NCI-H2107 treated with DMSO at 0.1 percent for 48 hours (cell line): Measurements from ENCODE around the gene HIP1.
"Not testable (repeated sequence)": the region's sequence is repeated elsewhere in the genome, so short reads cannot be mapped to it uniquely, and the experiment has no call there.

Experiments used
- DNase-seq: peaks from one replicate; lab custom pipeline; 2025; ENCODE audit not compliant: unreplicated experiment; lab: John Stamatoyannopoulos, UW

The HIP1 gene

DNA sequence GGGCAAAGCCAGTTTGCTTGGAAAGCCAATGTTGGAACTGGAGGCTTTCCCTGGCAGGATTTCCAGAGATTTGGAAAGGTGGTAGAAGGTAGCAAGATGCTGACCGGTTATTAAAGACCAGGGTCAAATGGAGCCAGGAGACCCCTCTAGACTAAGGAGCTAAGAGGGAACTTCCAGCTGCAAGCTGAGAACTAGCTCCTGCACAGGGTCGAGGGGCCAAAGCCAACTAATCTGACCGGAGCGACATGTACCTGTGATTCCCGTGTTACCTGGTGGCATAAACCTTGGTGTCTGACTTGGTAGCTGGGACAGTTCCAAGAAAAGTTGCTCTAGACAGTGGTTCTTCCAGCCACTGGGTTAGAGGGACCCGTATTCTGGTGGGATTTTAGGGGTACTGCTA is 204.8 kb downstream of the HIP1 start:
- no peak for DNase-seq

GRCh38 chr7:75532639-75533038 is 206.1 kb downstream of the HIP1 start:
- no peak for DNase-seq

GRCh38 chr7:75531359-75531821 is 207.4 kb downstream of the HIP1 start:
- no peak for DNase-seq

- DNase-seq = not testable (repeated sequence)
Observed at GRCh38 chr7:75527224-75527722, 211.5 kb downstream of the HIP1 start.

GRCh38 chr7:75521727-75522126 is 217.0 kb downstream of the HIP1 start:
- DNase-seq = not testable (repeated sequence)

GRCh38 chr7:75518842-75519241 is 219.9 kb downstream of the HIP1 start:
- DNase-seq = not testable (repeated sequence)

- DNase-seq = not testable (repeated sequence)
Observed at GRCh38 chr7:75509033-75509432, 229.7 kb downstream of the HIP1 start.

GRCh38 chr7:75492020-75492419 is 246.7 kb downstream of the HIP1 start, which contains the start of gene SPDYE5:
SPDYE5 (plus strand) TSS chr7:75492320; CDS start chr7:75494048, 1,728 bp downstream.
- not testable (repeated sequence) for DNase-seq

- DNase-seq = peak; percentile 33
Observed at GRCh38 chr7:75485979-75486643, 252.6 kb downstream of the HIP1 start, which contains the start of gene POM121C. POM121C (minus strand) TSS chr7:75486299; CDS start chr7:75441496, 44,803 bp downstream.

GRCh38 chr7:75485355-75485978 is 253.3 kb downstream of the HIP1 start:
- not testable (repeated sequence) for DNase-seq
